ENCODE measurements around the gene KLK8.

- TF ChIP-seq ZBTB26 (tag by site-specific recombination; optimal IDR thresholded peaks at IDR 0.05) (no peak), ZNF768 (tag by site-specific recombination; IDR thresholded peaks at IDR 0.05) (no peak), CTCF (tag by site-specific recombination; IDR thresholded peaks at IDR 0.05) (no peak), KLF8 (tag by site-specific recombination; IDR thresholded peaks at IDR 0.05) (no peak), REST (tag by site-specific recombination; IDR thresholded peaks at IDR 0.05) (no peak), SETDB1 (IDR thresholded peaks at IDR 0.05; ENCODE audit: insufficient read length, low read length) (no peak), ZNF707 (tag by site-specific recombination; IDR thresholded peaks at IDR 0.05) (no peak)
Observed at GRCh38 chr19:51043497-51043896, 42.1 kb upstream of the KLK8 start.

All from HEK293 (cell line).